Measurements from ENCODE around the gene FAM9C.

The FAM9C gene

DNA sequence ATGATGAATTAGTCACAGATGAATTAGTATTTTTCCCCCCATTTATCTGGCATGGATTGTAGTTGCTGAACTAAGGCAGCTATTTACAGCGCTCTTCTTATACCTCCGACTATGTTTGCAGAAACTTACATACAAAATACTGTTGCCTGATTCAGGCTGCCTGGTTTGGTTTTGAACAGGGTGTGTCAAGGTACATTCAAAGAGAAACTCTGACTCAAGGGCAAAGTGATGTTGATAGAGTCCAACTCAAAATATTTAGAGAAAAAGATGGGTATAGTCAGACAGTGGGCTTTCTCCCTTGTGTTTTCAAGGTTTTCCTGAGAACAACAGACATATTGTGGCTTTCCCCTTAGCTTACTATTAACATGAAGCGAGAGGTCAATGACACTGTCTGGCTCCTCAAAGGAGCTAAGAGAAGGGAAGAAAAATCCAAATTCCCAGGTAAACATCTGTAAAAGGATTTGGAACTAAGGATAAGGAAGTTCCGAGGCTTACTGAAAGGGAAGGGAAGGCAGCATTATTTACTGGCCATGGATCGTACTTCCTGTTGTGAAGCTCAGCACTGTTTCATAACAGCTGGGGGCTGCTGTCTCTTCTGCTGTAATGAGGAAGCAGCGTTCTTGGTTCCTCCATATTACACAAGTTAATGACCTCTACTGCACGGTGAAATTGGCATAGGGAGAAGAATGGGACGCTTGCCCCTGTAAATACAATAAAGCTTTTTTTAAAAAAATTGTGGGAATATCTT is 30.9 kb downstream of the FAM9C start:
- no peak overlapping the region for H3K4me3 ChIP-seq (ENCODE audit: control insufficient read depth, low read depth, low read length)
- TF ChIP-seq, protein P1, sequence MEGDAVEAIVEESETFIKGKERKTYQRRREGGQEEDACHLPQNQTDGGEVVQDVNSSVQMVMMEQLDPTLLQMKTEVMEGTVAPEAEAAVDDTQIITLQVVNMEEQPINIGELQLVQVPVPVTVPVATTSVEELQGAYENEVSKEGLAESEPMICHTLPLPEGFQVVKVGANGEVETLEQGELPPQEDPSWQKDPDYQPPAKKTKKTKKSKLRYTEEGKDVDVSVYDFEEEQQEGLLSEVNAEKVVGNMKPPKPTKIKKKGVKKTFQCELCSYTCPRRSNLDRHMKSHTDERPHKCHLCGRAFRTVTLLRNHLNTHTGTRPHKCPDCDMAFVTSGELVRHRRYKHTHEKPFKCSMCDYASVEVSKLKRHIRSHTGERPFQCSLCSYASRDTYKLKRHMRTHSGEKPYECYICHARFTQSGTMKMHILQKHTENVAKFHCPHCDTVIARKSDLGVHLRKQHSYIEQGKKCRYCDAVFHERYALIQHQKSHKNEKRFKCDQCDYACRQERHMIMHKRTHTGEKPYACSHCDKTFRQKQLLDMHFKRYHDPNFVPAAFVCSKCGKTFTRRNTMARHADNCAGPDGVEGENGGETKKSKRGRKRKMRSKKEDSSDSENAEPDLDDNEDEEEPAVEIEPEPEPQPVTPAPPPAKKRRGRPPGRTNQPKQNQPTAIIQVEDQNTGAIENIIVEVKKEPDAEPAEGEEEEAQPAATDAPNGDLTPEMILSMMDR (conservative IDR thresholded peaks at IDR 0.05; ENCODE audit: control insufficient read depth, insufficient read depth, low read depth, low read length) = no peak
- peak; percentile 21 for DNase-seq (ENCODE audit: low read depth)

DNA sequence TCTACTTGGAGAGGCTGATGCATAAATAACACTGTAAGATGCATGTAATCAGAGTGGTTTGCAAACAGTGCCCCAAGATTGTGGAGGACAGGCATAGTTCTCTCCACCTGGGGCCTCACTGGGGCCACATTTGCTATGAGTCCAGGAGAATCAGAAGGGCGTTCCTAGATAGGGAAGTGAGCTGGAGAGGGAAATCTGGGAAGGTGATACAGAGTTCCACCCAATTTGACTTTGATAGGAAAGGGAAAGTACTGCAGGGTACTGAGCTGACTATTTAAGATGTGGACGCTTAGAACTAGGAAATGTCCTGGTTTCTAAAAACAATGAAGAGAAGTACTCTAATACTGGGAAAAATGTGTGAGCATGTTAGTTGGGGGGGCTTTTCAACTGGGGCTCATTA is 33.9 kb downstream of the FAM9C start:
- TF ChIP-seq, protein P1 (conservative IDR thresholded peaks at IDR 0.05; ENCODE audit: control insufficient read depth, insufficient read depth, low read depth, low read length) = no peak
- no peak overlapping the region for H3K4me3 ChIP-seq (ENCODE audit: control insufficient read depth, low read depth, low read length)
- no peak for DNase-seq (ENCODE audit: low read depth)

DNA sequence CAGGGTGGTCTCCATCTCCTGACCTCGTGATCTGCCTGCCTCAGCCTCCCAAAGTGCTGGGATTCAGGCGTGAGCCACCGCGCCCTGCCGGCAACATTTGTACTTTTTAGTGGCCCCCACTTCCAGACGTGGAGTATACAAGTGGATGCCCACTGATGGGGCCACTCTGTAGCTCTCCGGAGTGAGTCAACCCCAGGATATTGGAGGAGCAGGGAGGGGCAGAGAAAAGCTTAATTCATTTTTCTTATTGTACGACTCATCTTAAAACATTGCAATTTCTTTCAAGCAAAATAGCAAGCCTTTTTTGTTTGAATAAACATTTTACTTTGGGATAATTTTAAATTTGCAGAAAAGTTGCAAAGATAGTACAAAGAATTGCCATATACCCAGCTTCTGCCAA is 34.6 kb downstream of the FAM9C start:
- DNase-seq (ENCODE audit: low read depth) = no peak
- no peak overlapping the region for H3K4me3 ChIP-seq (ENCODE audit: control insufficient read depth, low read depth, low read length)
- TF ChIP-seq, protein P1 (conservative IDR thresholded peaks at IDR 0.05; ENCODE audit: control insufficient read depth, insufficient read depth, low read depth, low read length) = no peak

DNA sequence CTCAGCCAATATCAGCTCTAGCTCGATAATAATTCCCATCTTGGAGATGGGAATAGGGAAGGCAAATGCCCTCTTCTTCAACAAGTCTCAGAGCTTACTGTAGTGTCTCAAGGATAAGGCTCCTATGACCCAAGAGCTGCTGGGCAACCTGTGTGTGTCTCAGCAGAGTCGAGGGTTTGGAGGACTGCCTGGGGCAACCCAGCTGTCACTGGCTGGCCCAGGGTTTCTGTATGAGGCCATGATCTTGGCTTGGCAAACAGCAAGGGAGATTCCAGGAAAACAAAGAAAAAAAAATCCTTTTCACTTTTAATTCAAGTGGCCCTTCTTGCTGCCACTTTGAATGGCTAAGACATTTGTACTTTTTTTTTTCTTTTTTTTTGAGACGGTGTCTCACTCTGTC is 35.1 kb downstream of the FAM9C start:
- no peak overlapping the region for H3K4me3 ChIP-seq (ENCODE audit: control insufficient read depth, low read depth, low read length)
- TF ChIP-seq, protein P1 (conservative IDR thresholded peaks at IDR 0.05; ENCODE audit: control insufficient read depth, insufficient read depth, low read depth, low read length) = no peak
- no peak for DNase-seq (ENCODE audit: low read depth)

DNA sequence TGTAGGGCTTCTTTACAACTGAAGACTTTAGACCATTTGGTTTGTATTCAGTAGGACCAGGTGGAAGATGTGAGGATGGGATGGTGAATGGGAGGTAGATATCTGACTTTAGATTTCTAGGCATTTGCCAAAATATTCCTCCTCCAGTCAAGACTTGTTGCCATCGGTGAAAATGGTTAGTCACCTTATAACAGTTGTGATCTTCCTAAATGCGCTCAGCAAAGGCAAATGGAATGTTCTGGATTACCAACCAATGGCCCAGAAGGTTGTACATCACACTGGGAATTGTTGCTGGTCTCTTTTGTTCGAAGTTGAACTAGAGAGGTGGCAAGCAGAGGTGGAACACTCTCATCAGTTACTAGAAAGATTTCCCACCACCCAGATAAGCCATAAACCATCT is 35.6 kb downstream of the FAM9C start:
- H3K4me3 ChIP-seq (ENCODE audit: control insufficient read depth, low read depth, low read length) = no peak overlapping the region
- TF ChIP-seq, protein P1 (conservative IDR thresholded peaks at IDR 0.05; ENCODE audit: control insufficient read depth, insufficient read depth, low read depth, low read length) = no peak
- DNase-seq (ENCODE audit: low read depth) = no peak

DNA sequence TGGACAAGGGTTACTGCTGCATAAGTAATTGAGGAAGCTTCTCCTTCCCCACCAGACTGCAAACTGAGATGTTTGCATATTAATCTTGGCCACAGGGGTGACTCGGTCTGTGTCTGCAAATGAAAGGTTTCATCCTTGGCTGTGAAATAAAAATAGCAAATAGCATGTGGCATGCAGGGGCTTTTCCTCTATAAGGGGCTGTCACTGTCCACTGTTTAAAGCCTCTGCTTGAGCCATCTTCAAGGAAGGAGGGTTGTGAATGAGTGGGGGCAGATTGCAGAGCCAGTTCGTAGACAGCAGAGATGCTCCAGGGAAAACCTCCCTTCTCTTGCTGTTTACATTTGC is 36.3 kb downstream of the FAM9C start:
- TF ChIP-seq, protein P1 (conservative IDR thresholded peaks at IDR 0.05; ENCODE audit: control insufficient read depth, insufficient read depth, low read depth, low read length) = no peak
- no peak overlapping the region for H3K4me3 ChIP-seq (ENCODE audit: control insufficient read depth, low read depth, low read length)
- DNase-seq (ENCODE audit: low read depth) = no peak
